KMS-11 (cell line): ENCODE data around the gene NDOR1.

Source experiments
- H2AFZ ChIP-seq: fragments of 200-600 bp; sonication (generic); 2 replicates; pipeline ENCODE4 v1.6.1; 2016; ENCODE audit warnings: antibody characterized with exemption, mixed run types, low read depth
- H3K27ac ChIP-seq: fragments of 200-600 bp; sonication (generic); 2 replicates; pipeline ENCODE4 v1.6.1; 2016; ENCODE audit warnings: mild to moderate bottlenecking, mixed run types
- H3K27me3 ChIP-seq: fragments of 200-600 bp; sonication (generic); 2 replicates; pipeline ENCODE4 v1.6.1; 2017; ENCODE audit warnings: mild to moderate bottlenecking, low read depth, mixed run types, moderate library complexity; ENCODE audit not compliant: insufficient read depth
- H3K36me3 ChIP-seq: fragments of 200-600 bp; sonication (generic); 2 replicates; pipeline ENCODE4 v1.6.1; 2017; ENCODE audit warnings: mild to moderate bottlenecking, mixed run types; ENCODE audit not compliant: insufficient read depth
- H3K4me1 ChIP-seq: fragments of 200-600 bp; sonication (generic); 2 replicates; pipeline ENCODE4 v1.6.1; 2016; ENCODE audit warnings: mild to moderate bottlenecking, low read depth, mixed run types; ENCODE audit not compliant: poor library complexity, severe bottlenecking
- H3K4me2 ChIP-seq: fragments of 200-600 bp; sonication (generic); 2 replicates; pipeline ENCODE4 v1.7.0; 2016; ENCODE audit warnings: mild to moderate bottlenecking, mixed run types
- H3K4me3 ChIP-seq: fragments of 200-600 bp; sonication (generic); IDR thresholded peaks from 2 replicates; pipeline ENCODE4 v1.6.1; 2017; ENCODE audit warnings: low read depth, low read length, mixed read lengths; ENCODE audit not compliant: insufficient read depth
- H3K79me2 ChIP-seq: fragments of 200-600 bp; sonication (generic); 2 replicates; pipeline ENCODE4 v1.6.1; 2016; ENCODE audit warnings: low read depth, mixed run types; ENCODE audit not compliant: insufficient read depth
- H3K9ac ChIP-seq: fragments of 200-600 bp; sonication (generic); 2 replicates; pipeline ENCODE4 v1.6.1; 2016; ENCODE audit warnings: mild to moderate bottlenecking, mixed run types
- H4K20me1 ChIP-seq: fragments of 200-600 bp; sonication (generic); 2 replicates; pipeline ENCODE4 v1.6.1; 2016; ENCODE audit warnings: mild to moderate bottlenecking, mixed run types; ENCODE audit not compliant: insufficient read depth
- CTCF ChIP-seq: fragments of 200-600 bp; sonication (generic); conservative IDR thresholded peaks from 2 replicates; pipeline ENCODE4 v1.6.1; 2017; ENCODE audit warnings: low read depth, mild to moderate bottlenecking, antibody characterized with exemption, low read length, moderate library complexity, mixed read lengths

Gene NDOR1

GRCh38 chr9:137217276-137218211 is 12.0 kb downstream of the NDOR1 start:
- H3K27me3 ChIP-seq, result no peaks in the 10 kb centered on the region
- H3K79me2 ChIP-seq, result no peaks in the 10 kb centered on the region
- H2AFZ ChIP-seq, result no peak overlapping the region
- H4K20me1 ChIP-seq, result no peaks in the 10 kb centered on the region
- no peaks in the 10 kb centered on the region for H3K4me1 ChIP-seq
- TF ChIP-seq CTCF, result no peak
- H3K4me2 ChIP-seq, result no peak overlapping the region
- H3K4me3 ChIP-seq, result no peak overlapping the region
- H3K9ac ChIP-seq, result no peak overlapping the region
- no peaks in the 10 kb centered on the region for H3K36me3 ChIP-seq
- H3K27ac ChIP-seq, result no peak overlapping the region

- no peaks in the 10 kb centered on the region for H3K79me2 ChIP-seq
- H3K4me1 ChIP-seq, result peaks cover 4% of the 10 kb centered on the region
- H3K4me2 ChIP-seq, result no peak overlapping the region
- TF ChIP-seq CTCF, result no peak
- H3K27me3 ChIP-seq, result no peaks in the 10 kb centered on the region
- no peaks in the 10 kb centered on the region for H3K36me3 ChIP-seq
- H3K9ac ChIP-seq, result no peak overlapping the region
- no peaks in the 10 kb centered on the region for H4K20me1 ChIP-seq
- H2AFZ ChIP-seq, result no peak overlapping the region
- H3K27ac ChIP-seq, result no peak overlapping the region
- H3K4me3 ChIP-seq, result no peak overlapping the region
Observed at GRCh38 chr9:137218212-137218753, 12.8 kb downstream of the NDOR1 start.

GRCh38 chr9:137218754-137219271 is 13.3 kb downstream of the NDOR1 start:
- H3K4me1 ChIP-seq, result peaks cover 5% of the 10 kb centered on the region
- H3K27ac ChIP-seq, result no peak overlapping the region
- no peaks in the 10 kb centered on the region for H4K20me1 ChIP-seq
- H3K27me3 ChIP-seq, result no peaks in the 10 kb centered on the region
- TF ChIP-seq CTCF, result no peak
- no peak overlapping the region for H3K9ac ChIP-seq
- no peak overlapping the region for H3K4me3 ChIP-seq
- H3K79me2 ChIP-seq, result no peaks in the 10 kb centered on the region
- H3K36me3 ChIP-seq, result no peaks in the 10 kb centered on the region
- no peak overlapping the region for H2AFZ ChIP-seq
- H3K4me2 ChIP-seq, result no peak overlapping the region

GRCh38 chr9:137219757-137220316 is 14.3 kb downstream of the NDOR1 start:
- Histone ChIP-seq H3K79me2 (no peaks in the 10 kb centered on the region), H3K4me2 (no peak overlapping the region), H4K20me1 (no peaks in the 10 kb centered on the region), H3K4me3 (no peak overlapping the region), H3K27ac (no peak overlapping the region), H2AFZ (no peak overlapping the region), H3K9ac (no peak overlapping the region), H3K4me1 (peaks cover 10% of the 10 kb centered on the region), H3K27me3 (no peaks in the 10 kb centered on the region), H3K36me3 (no peaks in the 10 kb centered on the region)
- TF ChIP-seq CTCF, result no peak
